Endothelial cell of umbilical vein (primary cell): Measurements from ENCODE around the gene SKIC8. TPM values are rescaled to one million over a fixed set of nuclear protein-coding genes. Genes with fewer than 3 reads are reported as not detected.
A peak's percentile ranks its signal among the peaks of the same experiment; 100 is the strongest.

Experiments
- BruUV-seq: library from RNA; stranded (reverse); fragments of 400-500 nt; replicated peaks from 2 replicates; lab custom pipeline; 2021; lab: Mats Ljungman, UMichigan
- CTCF ChIA-PET: fragments of 300-600, 350-600 bp; sonication (Branson Sonifier 250); formaldehyde crosslinking; loops from one replicate; lab custom pipeline; 2021; ENCODE audit warnings: antibody characterized with exemption, inconsistent platforms; lab: Charles Lee
- POLR2A ChIA-PET: fragments of 300-600, 350-600 bp; sonication (Branson Sonifier 250); formaldehyde crosslinking; loops from one replicate; lab custom pipeline; 2021; ENCODE audit warnings: antibody characterized with exemption, inconsistent platforms; lab: Charles Lee
- DNase-seq: peaks from one replicate; pipeline ENCODE4 v3.0.0-alpha.2; 2011; ENCODE audit warnings: low read depth, low spot score
- FAIRE-seq: peaks from 2 replicates; lab custom pipeline; 2011; peaks lifted over from hg19 to GRCh38; lab: Jason Lieb, UNC
- H2AFZ ChIP-seq: 2 replicates; pipeline ENCODE4 v1.6.0; 2012; ENCODE audit warnings: low read depth, low read length, control low read depth, inconsistent platforms
- H3K27ac ChIP-seq: 2 replicates; pipeline ENCODE4 v1.5.1; 2011; ENCODE audit warnings: low read depth, mild to moderate bottlenecking, control low read depth, low read length, moderate library complexity; ENCODE audit not compliant: insufficient read depth
- H3K27me3 ChIP-seq, 2 experiments: 2 replicates each; pipeline versions ENCODE4 v1.6.0 to v1.6.1; 2011; ENCODE audit warnings: low read length in 2 of 2, mixed read lengths in 1 of 2; ENCODE audit not compliant: control insufficient read depth in 2 of 2, insufficient read depth in 2 of 2
- H3K36me3 ChIP-seq, 2 experiments: 2 replicates in 1 of 2; 3 replicates in 1 of 2; pipeline ENCODE4 v1.5.1; 2011; ENCODE audit warnings: low read length in 2 of 2, mild to moderate bottlenecking in 1 of 2, moderate library complexity in 1 of 2; ENCODE audit not compliant: control insufficient read depth in 2 of 2, insufficient read depth in 2 of 2; ENCODE audit errors: extremely low read depth in 1 of 2
- H3K4me1 ChIP-seq: 3 replicates; pipeline ENCODE4 v1.5.1; 2011; ENCODE audit warnings: mild to moderate bottlenecking, low read length; ENCODE audit not compliant: control insufficient read depth, insufficient read depth; ENCODE audit errors: extremely low read depth
- H3K4me2 ChIP-seq: 2 replicates; pipeline ENCODE4 v1.6.1; 2011; ENCODE audit warnings: low read length, control low read depth, mixed read lengths; ENCODE audit not compliant: insufficient read depth
- H3K4me3 ChIP-seq, 3 experiments: fragments of 200-600 bp in 1 of 3; sonication (generic), shearing (Covaris generic) in 1 of 3; replicated peaks in 1 of 3; 2 replicates each; pipeline ENCODE4 v1.5.1; 2011 to 2016; ENCODE audit warnings: control low read depth in 3 of 3, low read length in 3 of 3, mild to moderate bottlenecking in 2 of 3, inconsistent platforms in 1 of 3, low read depth in 1 of 3, moderate library complexity in 1 of 3; ENCODE audit not compliant: insufficient read depth in 1 of 3
- H3K79me2 ChIP-seq: 2 replicates; pipeline ENCODE4 v1.6.0; 2012; ENCODE audit warnings: low read length, inconsistent platforms; ENCODE audit not compliant: control insufficient read depth, insufficient read depth
- H3K9ac ChIP-seq: replicated peaks from 2 replicates; pipeline ENCODE3; 2011; ENCODE audit warnings: low read length, control low read depth; ENCODE audit not compliant: insufficient read depth; ENCODE audit errors: extremely low read depth
- H3K9me1 ChIP-seq: replicated peaks from 3 replicates; pipeline ENCODE4 v1.6.0; 2011; ENCODE audit warnings: mild to moderate bottlenecking, low read length; ENCODE audit not compliant: control insufficient read depth, insufficient read depth; ENCODE audit errors: extremely low read depth
- H3K9me3 ChIP-seq: replicated peaks from 2 replicates; pipeline ENCODE4 v1.5.1; 2012; ENCODE audit warnings: low read length, inconsistent platforms; ENCODE audit not compliant: control insufficient read depth, insufficient read depth
- H4K20me1 ChIP-seq: replicated peaks from 2 replicates; pipeline ENCODE3; 2011; ENCODE audit warnings: mild to moderate bottlenecking, low read length; ENCODE audit not compliant: control insufficient read depth, insufficient read depth; ENCODE audit errors: extremely low read depth
- CTCF ChIP-seq, 2 donors: IDR thresholded peaks; 1 replicate in 1 of 2; 2 replicates in 1 of 2; pipeline ENCODE4 v1.5.1; 2011; ENCODE audit warnings: low read length in 2 of 2, mild to moderate bottlenecking in 2 of 2, moderate library complexity in 2 of 2, control low read depth in 1 of 2, inconsistent platforms in 1 of 2, low read depth in 1 of 2; ENCODE audit not compliant: insufficient read depth in 1 of 2; ENCODE audit errors: extremely low read depth in 1 of 2
- GATA2 ChIP-seq: IDR thresholded peaks from 2 replicates; pipeline ENCODE4 v1.7.0; 2011; ENCODE audit warnings: low read depth, mild to moderate bottlenecking, moderate library complexity, mixed read lengths, low read length; ENCODE audit not compliant: insufficient read length, insufficient read depth
- JUN ChIP-seq: IDR thresholded peaks from 2 replicates; pipeline ENCODE4 v1.6.1; 2011; ENCODE audit warnings: borderline replicate concordance, low read depth; ENCODE audit not compliant: insufficient read length, insufficient read depth
- MAX ChIP-seq: IDR thresholded peaks from 2 replicates; pipeline ENCODE4 v1.6.1; 2011; ENCODE audit not compliant: insufficient read depth, insufficient read length
- MYC ChIP-seq: IDR thresholded peaks from one replicate; pipeline ENCODE4 v1.6.1; 2011; ENCODE audit warnings: mild to moderate bottlenecking, low read depth, low read length
- POLR2A ChIP-seq: IDR thresholded peaks from 2 replicates; pipeline ENCODE4 v1.6.1; 2012; ENCODE audit warnings: low read depth, mild to moderate bottlenecking, control low read depth, low read length
- dilution Hi-C: fragments of 300-500 bp; cut with MboI; formaldehyde crosslinking; loops from one replicate; pipeline ENCODE4 v1.15.0; 2019; ENCODE audit warnings: low sequenced_read_pairs; ENCODE audit not compliant: extremely low pct_ligation_motif_present
- intact Hi-C: fragments of 100-400 bp; cut with micrococcal nuclease; formaldehyde crosslinking; loops from one replicate; pipeline ENCODE4 v1.10.0; 2022
- polyA plus RNA-seq, 4 experiments: library from polyadenylated mRNA; depleted of rRNA in 3 of 4; stranded (reverse) in 3 of 4; unstranded in 1 of 4; fragments of >200 nt; gene quantifications; 2 replicates each; pipeline versions ENCODE4 v1.2.1 to v1.2.3, GENCODE V29; 2011 to 2012; ENCODE audit warnings: missing spikeins in 1 of 4
- total RNA-seq: library from RNA; stranded (reverse); gene quantifications from 2 replicates; pipeline ENCODE4 v1.2.3, GENCODE V29; 2021

Gene SKIC8
- total and polyA plus RNA-seq, 2 donors (not counting 3 experiments of a cell fraction or from before 2014, with no cell fraction given) = 49.7 to 95.0 TPM

- Histone ChIP-seq H3K9ac (no peak overlapping the region), H4K20me1 (no peaks in the 10 kb centered on the region), H3K79me2 (no peaks in the 10 kb centered on the region), H3K4me3 (no peak overlapping the region), H3K9me1 (no peaks in the 10 kb centered on the region), H2AFZ (no peak overlapping the region), H3K9me3 (no peaks in the 10 kb centered on the region), H3K27ac (no peak overlapping the region), H3K4me1 (no peaks in the 10 kb centered on the region), H3K27me3 (peaks cover 0 to 4% of the 10 kb centered on the region in 2 experiments), H3K4me2 (no peak overlapping the region), H3K36me3 (no peaks in the 10 kb centered on the region)
- dilution Hi-C loops = no loop called here
- ChIA-PET CTCF (interaction anchor here (0.8 to 10.1 kb wide), 16 partner anchors 14 to 332 kb away, joined by 3 to 237 read pairs (median 10); partner anchors contain the start of gene CIB2), POLR2A (no interaction called here)
- FAIRE-seq (no peak), DNase-seq (peak; percentile 20)
- intact Hi-C loops = no loop called here
- TF ChIP-seq MYC (no peak), MAX (no peak), POLR2A (no peak), CTCF (IDR thresholded peaks at IDR 0.05; ENCODE audit: extremely low read depth in 1 of 2, insufficient read depth in 1 of 2, low read depth in 1 of 2, low read length in 2 of 2) (peak; percentile 41 to 52), GATA2 (no peak)
- no TSS peak for BruUV-seq
Observed at GRCh38 chr15:78242128-78242527, 57.3 kb downstream of the SKIC8 start.

- intact Hi-C loops = loop anchor here (1.0 to 2.0 kb wide), 8 partner anchors 46 to 335 kb away; partner anchors contain the start of gene CIB2
- peak; percentile 65 for DNase-seq
- Histone ChIP-seq H3K4me1 (no peaks in the 10 kb centered on the region), H3K36me3 (no peaks in the 10 kb centered on the region), H3K4me2 (no peak overlapping the region), H3K9ac (no peak overlapping the region), H3K79me2 (no peaks in the 10 kb centered on the region), H3K4me3 (no peak overlapping the region), H3K9me1 (no peaks in the 10 kb centered on the region), H3K27me3 (peaks cover 0 to 4% of the 10 kb centered on the region in 2 experiments), H4K20me1 (no peaks in the 10 kb centered on the region), H3K27ac (no peak overlapping the region), H2AFZ (no peak overlapping the region), H3K9me3 (no peaks in the 10 kb centered on the region)
- no TSS peak for BruUV-seq
- TF ChIP-seq JUN (no peak), CTCF (IDR thresholded peaks at IDR 0.05; ENCODE audit: extremely low read depth in 1 of 2, insufficient read depth in 1 of 2, low read depth in 1 of 2, low read length in 2 of 2) (peak; percentile 78 to 92)
- FAIRE-seq = peak; percentile 93
- ChIA-PET POLR2A (interaction anchor here (0.7 kb wide), 1 partner anchor 128 kb away, joined by 4 read pairs; no protein-coding TSS in a partner anchor), CTCF (interaction anchor here (0.6 to 10.1 kb wide), 25 partner anchors 10 to 339 kb away, joined by 3 to 237 read pairs (median 5); partner anchors contain the start of genes CIB2 and SKIC8)
- dilution Hi-C loops = no loop called here
Observed at GRCh38 chr15:78241017-78241416, 58.4 kb downstream of the SKIC8 start.
